ENCODE data around the gene PRDM8. TPM values are rescaled to one million over a fixed set of nuclear protein-coding genes. Genes with fewer than 3 reads are reported as not detected.

The PRDM8 gene
- total and polyA plus RNA-seq, 4 donors = 8.8 to 49.6 (median 27.2) TPM

GRCh38 chr4:80197601-80198440, 518 bp downstream of the PRDM8 start:
- WGBS (ENCODE audit: insufficient coverage) = 4% methylated on average over 43 of the region's 45 CpGs
- Histone ChIP-seq H3K27me3 (ENCODE audit: control insufficient read depth, insufficient read depth, low read length) (peaks cover 63% of the 10 kb centered on the region), H3K4me1 (ENCODE audit: control insufficient read depth, insufficient read depth, low read length) (peaks cover 31% of the 10 kb centered on the region), H3K4me3 (ENCODE audit: low read depth, low read length) (peak overlapping the region; percentile 63), H3K27ac (ENCODE audit: low read depth, low read length) (peak overlapping the region; percentile 85), H3K36me3 (ENCODE audit: control insufficient read depth, insufficient read depth, low read length) (peaks cover 12% of the 10 kb centered on the region), H3K9me3 (ENCODE audit: control insufficient read depth, insufficient read depth, low read length) (no peaks in the 10 kb centered on the region)
- DNase-seq (ENCODE audit: low read depth in 4 of 6, low spot score in 6 of 6) = peak in 1 of 6 donors; percentile 80

- H3K9me3 ChIP-seq (ENCODE audit: control insufficient read depth, insufficient read depth, low read length) = no peaks in the 10 kb centered on the region
- H3K4me1 ChIP-seq (ENCODE audit: control insufficient read depth, insufficient read depth, low read length) = peaks cover 34% of the 10 kb centered on the region
- H3K4me3 ChIP-seq (ENCODE audit: low read depth, low read length) = peak overlapping the region; percentile 63
- WGBS (ENCODE audit: insufficient coverage) = no CpG with 5 or more reads among the region's 1 CpG
- peak overlapping the region; percentile 85 for H3K27ac ChIP-seq (ENCODE audit: low read depth, low read length)
- H3K27me3 ChIP-seq (ENCODE audit: control insufficient read depth, insufficient read depth, low read length) = peaks cover 66% of the 10 kb centered on the region
- peaks cover 16% of the 10 kb centered on the region for H3K36me3 ChIP-seq (ENCODE audit: control insufficient read depth, insufficient read depth, low read length)
- DNase-seq (ENCODE audit: low read depth in 4 of 6, low spot score in 6 of 6) = peak in 2 of 6 donors; percentile 38 to 45
Measured at GRCh38 chr4:80198441-80198837, 1.1 kb downstream of the PRDM8 start.

- H3K27ac ChIP-seq (ENCODE audit: low read depth, low read length) = peak overlapping the region; percentile 85
- H3K36me3 ChIP-seq (ENCODE audit: control insufficient read depth, insufficient read depth, low read length) = peaks cover 16% of the 10 kb centered on the region
- WGBS (ENCODE audit: insufficient coverage) = 80% methylated on average over 1 of the region's 8 CpGs
- H3K4me1 ChIP-seq (ENCODE audit: control insufficient read depth, insufficient read depth, low read length) = peaks cover 35% of the 10 kb centered on the region
- peaks cover 64% of the 10 kb centered on the region for H3K27me3 ChIP-seq (ENCODE audit: control insufficient read depth, insufficient read depth, low read length)
- peak in 2 of 6 donors; percentile 50 to 74 for DNase-seq (ENCODE audit: low read depth in 4 of 6, low spot score in 6 of 6)
- no peaks in the 10 kb centered on the region for H3K9me3 ChIP-seq (ENCODE audit: control insufficient read depth, insufficient read depth, low read length)
- peak overlapping the region; percentile 63 for H3K4me3 ChIP-seq (ENCODE audit: low read depth, low read length)
Measured at GRCh38 chr4:80199004-80199560, 1.8 kb downstream of the PRDM8 start.

- H3K4me3 ChIP-seq (ENCODE audit: low read depth, low read length) = peak overlapping the region; percentile 63
- DNase-seq (ENCODE audit: low read depth in 4 of 6, low spot score in 6 of 6) = peak in 2 of 6 donors; percentile 54 to 64
- no peaks in the 10 kb centered on the region for H3K9me3 ChIP-seq (ENCODE audit: control insufficient read depth, insufficient read depth, low read length)
- WGBS (ENCODE audit: insufficient coverage) = 31% methylated on average over 4 of the region's 6 CpGs
- H3K27ac ChIP-seq (ENCODE audit: low read depth, low read length) = no peak overlapping the region
- H3K36me3 ChIP-seq (ENCODE audit: control insufficient read depth, insufficient read depth, low read length) = peaks cover 16% of the 10 kb centered on the region
- H3K4me1 ChIP-seq (ENCODE audit: control insufficient read depth, insufficient read depth, low read length) = peaks cover 35% of the 10 kb centered on the region
- H3K27me3 ChIP-seq (ENCODE audit: control insufficient read depth, insufficient read depth, low read length) = peaks cover 68% of the 10 kb centered on the region
Measured at GRCh38 chr4:80199947-80200346, 2.6 kb downstream of the PRDM8 start.

- peak overlapping the region; percentile 63 for H3K4me3 ChIP-seq (ENCODE audit: low read depth, low read length)
- peaks cover 16% of the 10 kb centered on the region for H3K36me3 ChIP-seq (ENCODE audit: control insufficient read depth, insufficient read depth, low read length)
- peaks cover 32% of the 10 kb centered on the region for H3K4me1 ChIP-seq (ENCODE audit: control insufficient read depth, insufficient read depth, low read length)
- DNase-seq (ENCODE audit: low read depth in 4 of 6, low spot score in 6 of 6) = peak in 2 of 6 donors; percentile 88 to 91
- no peaks in the 10 kb centered on the region for H3K9me3 ChIP-seq (ENCODE audit: control insufficient read depth, insufficient read depth, low read length)
- H3K27me3 ChIP-seq (ENCODE audit: control insufficient read depth, insufficient read depth, low read length) = peaks cover 66% of the 10 kb centered on the region
- 18% methylated on average over 40 of the region's 43 CpGs for WGBS (ENCODE audit: insufficient coverage)
- H3K27ac ChIP-seq (ENCODE audit: low read depth, low read length) = peak overlapping the region; percentile 36
Measured at GRCh38 chr4:80201252-80202151, 4.2 kb downstream of the PRDM8 start.

DNA sequence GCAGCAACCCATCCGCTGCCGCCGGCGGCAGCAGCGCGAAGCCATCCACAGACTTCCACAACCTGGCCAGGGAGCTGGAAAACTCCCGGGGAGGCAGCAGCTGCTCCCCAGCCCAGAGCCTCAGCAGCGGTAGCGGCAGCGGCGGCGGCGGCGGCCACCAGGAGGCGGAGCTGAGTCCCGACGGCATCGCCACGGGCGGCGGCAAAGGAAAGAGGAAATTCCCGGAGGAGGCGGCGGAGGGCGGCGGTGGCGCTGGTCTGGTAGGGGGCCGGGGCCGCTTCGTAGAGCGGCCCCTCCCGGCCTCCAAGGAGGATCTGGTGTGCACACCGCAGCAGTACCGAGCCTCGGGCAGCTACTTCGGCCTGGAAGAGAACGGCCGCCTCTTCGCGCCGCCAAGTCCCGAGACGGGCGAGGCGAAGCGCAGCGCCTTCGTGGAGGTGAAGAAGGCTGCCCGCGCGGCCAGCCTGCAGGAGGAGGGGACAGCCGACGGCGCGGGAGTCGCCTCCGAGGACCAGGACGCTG, 4.9 kb downstream of the PRDM8 start:
- Histone ChIP-seq H3K4me1 (ENCODE audit: control insufficient read depth, insufficient read depth, low read length) (peaks cover 32% of the 10 kb centered on the region), H3K27ac (ENCODE audit: low read depth, low read length) (peak overlapping the region; percentile 36), H3K4me3 (ENCODE audit: low read depth, low read length) (peak overlapping the region; percentile 63), H3K27me3 (ENCODE audit: control insufficient read depth, insufficient read depth, low read length) (peaks cover 68% of the 10 kb centered on the region), H3K36me3 (ENCODE audit: control insufficient read depth, insufficient read depth, low read length) (peaks cover 21% of the 10 kb centered on the region), H3K9me3 (ENCODE audit: control insufficient read depth, insufficient read depth, low read length) (no peaks in the 10 kb centered on the region)
- 2% methylated on average over 56 of the region's 58 CpGs for WGBS (ENCODE audit: insufficient coverage)
- peak in 2 of 6 donors; percentile 84 for DNase-seq (ENCODE audit: low read depth in 4 of 6, low spot score in 6 of 6)

- 6% methylated on average over 88 of the region's 88 CpGs for WGBS (ENCODE audit: insufficient coverage)
- peak in 2 of 6 donors; percentile 59 to 73 for DNase-seq (ENCODE audit: low read depth in 4 of 6, low spot score in 6 of 6)
Measured at GRCh38 chr4:80202741-80203553, 5.6 kb downstream of the PRDM8 start.

GRCh38 chr4:80204433-80205011, 7.2 kb downstream of the PRDM8 start:
- Histone ChIP-seq H3K9me3 (ENCODE audit: control insufficient read depth, insufficient read depth, low read length) (no peaks in the 10 kb centered on the region), H3K4me3 (ENCODE audit: low read depth, low read length) (no peak overlapping the region), H3K27ac (ENCODE audit: low read depth, low read length) (no peak overlapping the region), H3K36me3 (ENCODE audit: control insufficient read depth, insufficient read depth, low read length) (peaks cover 28% of the 10 kb centered on the region), H3K27me3 (ENCODE audit: control insufficient read depth, insufficient read depth, low read length) (peaks cover 60% of the 10 kb centered on the region), H3K4me1 (ENCODE audit: control insufficient read depth, insufficient read depth, low read length) (peaks cover 28% of the 10 kb centered on the region)
- WGBS (ENCODE audit: insufficient coverage) = 60% methylated on average over 1 of the region's 5 CpGs
- peak in 2 of 6 donors; percentile 32 to 51 for DNase-seq (ENCODE audit: low read depth in 4 of 6, low spot score in 6 of 6)

More at GRCh38 chr4:80202741-80203553, 5.6 kb downstream of the PRDM8 start:
- Histone ChIP-seq H3K4me1 (ENCODE audit: control insufficient read depth, insufficient read depth, low read length) (peaks cover 31% of the 10 kb centered on the region), H3K27ac (ENCODE audit: low read depth, low read length) (no peak overlapping the region), H3K9me3 (ENCODE audit: control insufficient read depth, insufficient read depth, low read length) (no peaks in the 10 kb centered on the region), H3K27me3 (ENCODE audit: control insufficient read depth, insufficient read depth, low read length) (peaks cover 69% of the 10 kb centered on the region), H3K36me3 (ENCODE audit: control insufficient read depth, insufficient read depth, low read length) (peaks cover 24% of the 10 kb centered on the region), H3K4me3 (ENCODE audit: low read depth, low read length) (peak overlapping the region; percentile 27)

Data from spinal cord (tissue), 10 donors.